HCEC 1CT (cell line): ENCODE measurements around the gene DERL3.

ENCODE experiments used
- DNase-seq: peaks from one replicate; pipeline ENCODE4 v3.0.0-alpha.2; 2017

The DERL3 gene

DNA sequence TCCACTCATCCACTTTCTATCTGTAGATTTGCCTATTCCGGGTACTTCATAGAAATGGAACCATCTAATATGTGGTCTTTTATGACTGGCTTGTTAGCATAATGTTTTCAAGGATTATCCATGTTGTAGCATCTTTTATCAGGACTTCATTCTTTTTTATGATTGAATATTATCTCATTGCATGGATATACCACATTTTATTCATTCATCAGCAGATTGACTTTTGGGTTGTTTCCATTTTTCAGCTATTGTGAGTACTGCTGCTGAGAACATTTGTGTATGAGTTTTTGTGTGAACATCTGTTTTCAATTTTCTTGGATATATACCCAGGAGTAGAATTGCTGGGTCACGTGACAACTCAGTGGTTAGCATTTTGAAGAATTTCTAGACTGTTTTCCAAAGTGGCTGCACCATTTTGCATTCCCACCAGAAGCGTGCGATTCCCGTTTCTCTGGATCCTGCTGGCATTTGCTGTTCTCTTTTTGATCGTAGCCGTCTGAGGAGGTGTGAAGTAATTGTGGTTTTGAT, 8.9 kb downstream of the DERL3 start:
- DNase-seq = peak; percentile 82

DNA sequence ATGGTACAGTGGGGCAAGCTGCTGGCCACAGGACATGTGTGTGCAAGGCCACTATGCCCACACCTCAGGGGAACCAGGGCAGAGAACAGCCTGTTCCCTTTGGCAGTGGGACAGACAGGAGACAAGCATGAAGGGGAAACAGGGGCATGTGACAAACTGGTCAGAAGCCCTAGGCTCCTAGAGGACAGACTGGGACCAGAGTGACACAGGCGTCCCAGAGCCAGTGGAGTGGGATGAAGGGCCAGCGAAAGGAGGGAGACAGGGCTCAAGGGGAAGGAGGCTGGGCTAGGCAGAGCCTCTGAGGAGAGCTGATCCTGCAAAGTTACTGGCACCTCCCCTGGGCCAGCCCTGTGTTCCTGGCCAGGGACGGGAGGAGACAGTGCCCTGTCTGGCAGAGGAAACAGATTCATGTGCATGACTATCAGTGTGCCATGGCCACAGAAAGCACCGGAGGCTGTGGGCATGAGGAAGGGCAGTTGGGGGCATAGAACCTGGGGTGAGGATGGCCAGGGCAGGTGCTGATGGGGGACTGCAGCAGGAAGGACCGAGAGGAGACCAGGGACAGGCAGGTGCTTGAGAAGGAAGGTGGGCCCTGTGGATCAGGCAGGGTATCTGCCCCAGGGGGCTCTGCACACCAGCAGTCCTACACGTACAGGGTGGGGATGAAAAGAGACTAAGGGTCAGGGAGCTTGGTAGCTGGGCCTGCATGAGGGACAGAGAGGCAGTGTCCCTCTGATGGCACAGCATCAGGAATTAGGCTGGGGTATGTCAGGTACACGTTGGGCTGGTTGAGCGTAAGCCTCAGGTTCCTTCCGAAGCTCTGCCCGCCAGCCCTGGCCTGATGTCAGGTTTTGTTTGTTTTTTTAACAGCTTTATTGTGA, 9.8 kb downstream of the DERL3 start:
- no peak for DNase-seq

DNA sequence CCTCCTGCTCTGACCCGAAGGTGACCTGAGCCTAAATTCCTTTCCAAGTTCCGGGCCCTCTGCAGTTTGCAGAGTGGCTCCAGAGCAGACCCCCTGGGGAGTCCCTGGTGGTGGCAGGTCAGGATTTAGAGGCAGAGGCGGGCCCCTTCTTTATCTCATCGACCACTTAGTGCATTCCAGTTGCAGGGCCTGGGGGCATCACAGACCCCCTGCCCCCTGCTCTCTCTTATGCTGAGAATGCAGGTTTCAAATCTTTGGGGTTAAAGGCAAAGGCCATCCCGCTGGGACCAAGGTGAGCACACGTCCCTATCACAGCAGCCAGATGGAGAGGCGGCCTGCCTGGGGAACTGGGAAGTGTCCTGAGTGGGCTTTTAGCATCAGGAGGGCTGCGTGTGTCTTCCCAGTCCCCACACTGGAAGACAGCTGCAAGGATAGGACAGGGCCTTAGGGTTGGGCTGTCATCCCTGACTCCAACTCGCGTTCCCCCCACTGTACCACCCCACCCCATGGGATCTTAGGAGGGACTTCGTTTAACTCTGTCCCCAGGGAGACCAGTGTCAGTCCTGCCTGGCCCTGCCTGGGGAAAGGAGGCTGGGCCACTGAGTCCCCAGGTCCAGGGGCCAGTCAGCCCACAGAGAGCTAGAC, 11.3 kb downstream of the DERL3 start:
- DNase-seq = no peak

DNA sequence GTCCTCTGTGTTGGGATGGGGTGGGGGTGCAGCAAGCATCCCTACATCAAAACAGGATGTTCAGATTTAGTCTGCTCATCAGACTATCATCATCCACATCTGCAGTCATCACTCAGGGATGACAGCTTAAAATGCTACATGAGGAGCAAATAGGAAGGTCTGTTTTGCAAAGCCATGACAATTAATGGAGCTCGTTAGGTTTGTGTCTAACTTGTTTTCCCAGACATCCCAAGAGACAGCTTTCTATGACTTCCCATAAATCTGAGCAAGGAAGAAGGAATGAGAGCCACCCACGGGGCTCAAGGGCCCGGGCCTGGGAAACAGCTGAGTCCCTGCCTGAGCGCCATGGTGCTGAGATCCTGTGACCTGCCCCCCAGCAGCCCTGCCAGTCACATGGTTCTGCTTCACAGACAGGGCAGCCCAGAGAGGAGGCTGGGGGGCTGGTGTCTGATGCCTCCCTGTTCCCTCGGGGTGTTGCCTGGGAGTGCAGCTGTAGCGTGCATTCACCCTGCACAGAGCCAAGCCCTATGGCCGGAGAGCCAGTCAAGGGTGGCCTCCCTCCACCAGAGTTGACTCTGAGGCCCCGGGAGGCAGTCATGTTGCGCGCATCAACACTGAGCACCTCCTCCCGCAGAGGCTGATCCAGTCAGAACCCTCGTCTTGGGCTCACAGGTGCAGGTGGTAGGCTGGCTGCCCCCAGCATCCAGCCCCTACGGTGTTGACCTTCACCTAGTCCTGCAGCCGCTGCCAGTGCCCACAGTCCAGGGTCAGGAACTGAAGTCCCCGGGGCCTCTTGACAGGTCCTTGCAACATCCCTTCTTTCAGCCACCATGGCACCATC, 12.1 kb downstream of the DERL3 start:
- DNase-seq = no peak

DNA sequence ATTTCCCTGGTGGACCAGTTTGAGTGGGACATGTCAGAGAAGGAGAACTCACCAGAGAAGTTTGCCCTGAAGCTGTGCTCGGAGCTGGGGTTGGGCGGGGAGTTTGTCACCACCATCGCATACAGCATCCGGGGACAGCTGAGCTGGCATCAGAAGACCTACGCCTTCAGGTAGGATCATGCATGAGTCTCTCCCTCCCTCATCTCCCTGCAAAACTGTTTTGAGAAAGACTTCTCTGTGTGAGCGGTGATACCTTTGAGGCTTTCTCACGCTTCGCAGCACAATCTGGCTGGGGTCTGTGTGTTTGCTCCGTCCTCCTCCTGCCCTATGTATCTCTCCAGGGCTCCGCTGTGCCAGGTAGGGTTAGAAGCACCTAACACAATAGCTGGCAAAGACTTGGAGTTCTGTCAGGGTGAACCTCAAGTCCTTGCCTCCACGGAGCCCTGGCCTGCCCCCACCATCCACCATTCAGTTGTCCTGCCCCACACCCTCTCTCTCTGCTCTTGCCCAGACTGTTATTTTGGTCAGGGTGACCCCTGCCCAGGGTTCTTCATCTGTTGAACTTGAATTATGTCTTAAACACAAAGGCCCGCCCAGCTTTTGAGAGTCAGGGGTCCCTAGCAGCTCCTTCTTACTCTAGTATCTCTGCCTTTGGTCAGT, 13.4 kb downstream of the DERL3 start:
- DNase-seq = no peak

DNA sequence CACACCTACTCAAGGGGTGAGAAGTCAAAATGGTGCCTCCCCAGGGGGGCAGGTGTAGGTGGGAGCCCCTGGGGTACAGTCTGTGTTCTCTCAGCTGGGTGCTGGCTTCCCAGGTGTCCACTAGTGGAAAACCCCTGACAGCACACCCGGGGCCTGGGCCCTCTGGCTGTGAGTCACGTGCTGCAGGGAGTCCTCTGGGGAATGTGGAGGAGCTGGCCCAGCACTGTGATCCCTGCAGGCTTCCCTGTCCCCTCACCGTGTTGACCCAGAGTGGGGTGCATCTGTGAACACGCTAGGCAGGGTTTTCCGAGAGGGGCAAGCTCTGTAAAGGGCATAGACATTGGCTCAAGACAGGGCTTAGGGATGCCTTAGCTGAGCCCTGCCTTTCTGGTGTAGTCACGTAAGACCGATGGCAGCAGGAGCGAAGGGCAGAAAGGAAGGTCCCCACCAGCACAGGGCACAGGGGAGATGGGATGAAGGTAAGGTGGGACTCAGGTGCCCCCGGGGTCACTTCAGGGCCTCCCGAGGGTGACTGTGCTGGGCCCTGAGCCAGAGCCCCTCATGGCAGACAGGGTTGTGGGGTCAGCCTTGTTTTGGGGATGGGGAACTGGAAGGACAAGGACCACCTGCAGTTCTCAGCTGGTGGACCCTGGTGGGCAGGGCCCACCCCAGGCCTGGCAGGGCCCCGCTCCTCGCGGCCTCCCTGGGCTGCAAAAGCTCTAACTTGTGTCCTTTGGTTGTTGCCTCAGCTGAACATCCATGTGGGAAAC, 14.1 kb downstream of the DERL3 start:
- DNase-seq = no peak

DNA sequence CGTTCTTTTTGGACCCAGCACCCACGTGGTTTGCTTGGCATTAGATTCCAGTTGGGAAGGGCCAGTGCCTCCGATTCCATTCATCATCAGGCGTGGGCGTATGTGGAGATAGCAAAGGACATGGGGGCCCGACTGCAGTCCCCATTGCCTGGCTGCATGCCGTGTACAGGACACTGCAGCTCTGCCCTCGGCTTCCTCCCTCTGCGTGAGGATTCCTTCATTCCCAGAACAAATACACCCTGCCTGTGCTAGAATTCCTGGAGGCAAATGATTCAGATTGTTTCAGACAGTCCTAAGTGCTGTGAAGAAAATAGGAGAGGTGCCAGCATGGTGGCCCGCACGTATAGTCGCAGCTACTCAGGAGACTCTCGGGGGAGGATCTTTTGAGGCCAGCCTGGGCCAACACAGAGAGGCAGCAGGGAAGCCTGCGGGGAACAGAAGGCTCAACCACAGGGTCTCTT, 15.4 kb downstream of the DERL3 start:
- DNase-seq = no peak

DNA sequence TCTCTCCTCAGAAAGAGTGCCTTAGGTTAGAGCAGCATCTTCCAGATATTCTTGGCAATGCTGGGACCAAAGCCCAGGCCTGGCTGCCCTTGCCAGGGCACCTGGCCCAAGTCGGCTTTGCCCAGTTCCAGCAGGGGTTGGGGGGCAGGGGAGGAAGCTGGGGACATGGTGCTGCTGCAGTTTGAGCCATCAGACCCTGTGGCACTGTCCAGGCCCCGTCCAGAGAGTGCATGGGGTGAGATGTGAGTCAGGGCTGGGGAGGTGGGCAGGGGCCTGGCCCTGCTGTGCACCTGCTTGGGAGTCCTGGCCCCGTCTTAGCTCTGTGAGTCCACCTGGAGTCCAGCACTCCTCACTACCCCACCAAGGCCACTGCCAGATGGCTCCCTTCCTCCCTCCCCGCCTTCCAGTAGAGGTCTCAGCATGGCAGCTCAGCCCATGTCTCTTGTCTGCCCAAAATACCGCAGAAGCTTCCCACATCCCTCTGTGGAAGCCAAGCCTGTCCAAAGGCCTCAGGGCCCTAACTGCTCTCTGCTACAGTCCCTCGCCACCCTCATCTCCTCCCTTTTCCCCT, 16.6 kb downstream of the DERL3 start:
- DNase-seq = no peak

DNA sequence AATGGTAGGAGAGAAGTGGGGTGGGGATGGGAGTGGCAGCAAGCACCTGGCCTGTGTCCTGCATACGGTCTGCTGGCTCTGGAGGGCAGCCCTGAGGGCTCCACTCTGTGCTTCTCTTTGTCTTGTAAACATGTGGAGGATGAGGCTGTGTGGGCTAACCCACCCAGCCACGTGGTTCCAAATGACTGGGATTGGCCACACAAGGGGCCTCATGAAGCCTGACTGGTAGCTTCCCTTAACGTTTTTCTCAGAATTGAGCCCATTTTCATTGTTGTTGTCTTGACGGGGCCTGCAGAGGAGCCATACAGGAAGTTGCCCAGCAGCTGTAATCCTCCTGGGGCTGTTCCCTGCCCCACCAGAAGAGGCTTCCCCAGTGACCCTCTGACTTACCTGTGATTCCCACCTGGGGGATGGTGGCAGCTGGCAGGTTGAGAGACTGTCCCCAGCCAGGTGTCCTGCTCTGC, 18.0 kb downstream of the DERL3 start:
- no peak for DNase-seq

DNA sequence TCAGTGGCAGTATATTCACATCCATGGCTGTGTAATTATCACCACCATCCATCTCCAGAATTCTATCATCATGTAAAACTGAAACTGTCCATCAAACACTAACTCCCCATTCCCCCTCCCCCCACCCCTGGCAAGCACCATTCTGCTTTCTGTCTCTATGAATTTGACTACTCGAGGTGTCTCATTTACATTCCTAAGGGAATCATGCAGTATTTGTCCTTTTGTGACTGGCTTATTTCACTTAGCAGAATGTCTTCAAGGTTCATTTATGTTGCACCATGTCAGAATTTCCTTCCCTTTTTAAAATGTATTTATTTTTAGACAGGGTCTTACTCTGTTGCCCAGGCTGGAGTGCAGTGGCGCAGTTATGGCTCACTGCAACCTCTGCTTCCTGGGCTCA, 20.3 kb downstream of the DERL3 start:
- DNase-seq = no peak

DNA sequence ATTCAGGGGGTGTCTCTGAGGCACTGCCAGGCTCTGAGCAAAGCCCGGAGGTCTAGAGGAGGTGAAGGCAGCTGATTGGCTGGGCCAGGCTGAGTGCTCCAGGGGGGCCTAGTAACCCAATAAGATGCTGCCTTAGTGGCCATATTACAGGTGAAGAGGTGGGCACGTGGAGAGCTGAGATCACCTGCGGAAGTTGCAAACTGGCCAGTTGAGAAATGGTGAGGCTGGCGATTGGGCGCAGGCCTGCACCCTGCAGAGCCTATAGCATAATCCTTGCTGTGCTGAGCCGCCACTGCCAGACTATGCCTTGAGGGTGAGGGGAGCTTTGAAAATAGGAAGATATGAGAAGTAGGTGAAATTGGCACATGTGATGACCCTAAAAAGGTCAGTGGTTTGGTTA, 21.7 kb downstream of the DERL3 start:
- no peak for DNase-seq

DNA sequence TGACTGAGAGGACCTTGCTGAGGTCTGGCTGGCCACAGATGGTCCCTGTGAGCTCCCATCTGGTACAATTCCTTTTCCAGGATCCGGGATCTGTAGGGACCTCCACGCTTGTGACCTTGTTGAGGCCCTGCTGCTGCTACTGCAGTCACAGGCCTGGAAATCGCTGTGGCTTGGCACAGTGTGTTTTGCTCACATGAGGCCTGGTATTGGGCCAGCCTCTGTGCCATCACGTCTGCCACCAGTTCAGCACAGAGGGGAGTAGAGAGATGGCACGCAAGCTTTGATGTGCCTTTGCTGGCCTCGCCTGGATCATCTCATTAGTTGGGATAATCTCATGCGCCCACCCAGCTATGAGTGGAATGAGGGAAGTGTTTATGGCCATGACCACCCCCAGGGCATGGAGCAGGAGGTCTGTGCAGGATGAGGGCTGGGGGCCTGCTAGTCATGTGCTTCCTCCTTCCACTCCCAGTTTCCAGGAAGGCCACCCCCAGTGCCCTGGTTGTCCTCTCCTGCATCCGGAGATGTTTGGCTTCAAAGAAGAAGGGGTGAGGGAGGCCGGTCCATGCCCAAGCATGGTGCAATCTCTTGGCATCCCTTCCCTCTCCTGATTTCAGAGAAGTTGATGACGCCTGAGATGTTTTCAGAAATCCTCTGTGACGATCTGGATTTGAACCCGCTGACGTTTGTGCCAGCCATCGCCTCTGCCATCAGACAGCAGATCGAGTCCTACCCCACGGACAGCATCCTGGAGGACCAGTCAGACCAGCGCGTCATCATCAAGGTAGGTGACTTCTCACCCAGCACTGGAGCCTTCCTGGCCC, 22.4 kb downstream of the DERL3 start:
- no peak for DNase-seq

DNA sequence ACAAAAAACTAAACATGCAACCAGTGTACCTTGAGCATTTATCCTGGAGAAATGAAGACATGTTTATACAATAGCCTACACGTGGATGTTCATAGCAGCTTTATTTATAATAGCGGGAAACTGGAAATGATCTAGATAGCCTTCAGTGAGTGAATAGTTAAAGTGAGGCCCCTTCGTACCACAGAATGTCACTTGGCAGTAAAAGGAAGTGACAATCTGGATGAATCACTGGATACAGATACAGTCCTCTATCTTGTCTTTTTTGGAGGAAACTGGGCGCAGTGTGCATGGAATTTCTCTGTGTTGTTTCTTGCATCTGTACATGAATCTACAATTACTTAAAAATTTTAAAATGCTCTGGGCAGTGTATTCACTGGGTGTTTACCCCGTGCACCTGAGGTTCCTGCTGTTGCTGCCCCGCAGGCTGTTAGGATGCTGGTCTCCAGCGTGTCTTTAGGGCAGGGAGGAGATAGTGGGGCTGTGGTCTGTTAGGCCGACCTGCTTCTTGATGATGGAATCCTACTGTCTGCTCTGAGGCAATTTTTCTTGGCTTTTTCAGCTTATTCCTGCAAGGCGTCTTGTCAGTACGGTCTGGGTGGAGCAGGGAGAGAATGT, 23.2 kb downstream of the DERL3 start:
- no peak for DNase-seq

DNA sequence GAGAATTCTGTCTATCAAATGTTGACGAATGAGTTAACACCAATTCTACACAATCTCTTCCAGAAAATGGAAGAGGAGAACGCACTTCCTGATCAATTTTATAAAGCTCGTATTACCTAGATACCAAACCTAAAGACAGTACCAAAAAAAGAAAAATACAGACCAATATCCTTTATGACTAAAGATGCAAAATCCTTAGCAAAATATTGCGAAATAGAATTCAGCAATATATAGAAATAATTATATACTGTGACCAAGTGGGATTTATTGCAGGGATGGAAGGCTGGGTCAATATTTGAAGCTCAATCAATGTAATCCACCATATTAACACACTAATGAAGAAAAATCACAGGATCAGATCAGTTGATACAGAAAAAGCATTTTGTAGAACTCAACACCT, 26.4 kb downstream of the DERL3 start:
- no peak for DNase-seq

DNA sequence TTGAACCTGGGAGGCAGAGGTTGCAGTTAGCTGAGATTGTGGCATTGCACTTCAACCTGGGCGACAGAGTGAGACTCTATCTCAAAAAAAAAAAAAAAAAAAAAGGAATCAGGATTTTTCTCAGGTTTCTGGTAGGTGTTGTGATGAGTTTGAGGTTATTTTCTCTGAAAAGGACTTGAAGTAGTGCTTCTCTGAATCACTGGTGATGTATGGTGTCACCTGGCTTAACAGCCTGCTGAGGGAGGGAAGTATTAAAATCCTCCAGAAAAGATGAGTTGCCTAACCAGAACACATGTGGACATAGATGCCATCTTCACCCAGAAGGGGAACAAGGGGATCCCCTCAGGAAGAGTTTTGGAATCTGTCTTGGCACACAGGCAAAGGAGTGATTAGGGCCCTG, 32.0 kb downstream of the DERL3 start:
- no peak for DNase-seq

DNA sequence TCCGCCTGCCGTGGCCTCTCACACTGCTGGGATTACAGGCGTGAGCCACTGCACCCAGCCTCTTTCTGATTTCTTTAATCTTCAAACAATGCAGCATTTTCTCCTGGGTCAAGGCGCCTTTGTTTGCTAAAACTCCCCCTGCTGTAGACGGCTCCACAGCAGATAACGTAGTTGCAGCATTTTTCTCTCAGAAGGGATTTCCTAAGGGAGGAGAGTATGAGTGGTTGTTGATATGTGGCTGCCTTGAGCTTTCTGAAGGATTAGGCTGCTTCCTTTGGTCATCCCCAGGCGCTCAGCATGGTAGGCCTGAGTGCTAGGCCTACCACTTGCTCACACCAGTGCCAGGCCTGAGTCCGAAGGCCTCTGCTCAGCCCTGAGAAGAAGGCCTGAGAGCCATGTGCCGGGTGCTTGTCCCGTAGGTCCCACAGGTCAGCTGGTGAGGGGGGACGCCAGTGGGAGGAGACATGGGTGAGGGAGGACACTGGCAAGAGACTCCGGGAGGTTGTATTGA, 34.0 kb downstream of the DERL3 start:
- no peak for DNase-seq

DNA sequence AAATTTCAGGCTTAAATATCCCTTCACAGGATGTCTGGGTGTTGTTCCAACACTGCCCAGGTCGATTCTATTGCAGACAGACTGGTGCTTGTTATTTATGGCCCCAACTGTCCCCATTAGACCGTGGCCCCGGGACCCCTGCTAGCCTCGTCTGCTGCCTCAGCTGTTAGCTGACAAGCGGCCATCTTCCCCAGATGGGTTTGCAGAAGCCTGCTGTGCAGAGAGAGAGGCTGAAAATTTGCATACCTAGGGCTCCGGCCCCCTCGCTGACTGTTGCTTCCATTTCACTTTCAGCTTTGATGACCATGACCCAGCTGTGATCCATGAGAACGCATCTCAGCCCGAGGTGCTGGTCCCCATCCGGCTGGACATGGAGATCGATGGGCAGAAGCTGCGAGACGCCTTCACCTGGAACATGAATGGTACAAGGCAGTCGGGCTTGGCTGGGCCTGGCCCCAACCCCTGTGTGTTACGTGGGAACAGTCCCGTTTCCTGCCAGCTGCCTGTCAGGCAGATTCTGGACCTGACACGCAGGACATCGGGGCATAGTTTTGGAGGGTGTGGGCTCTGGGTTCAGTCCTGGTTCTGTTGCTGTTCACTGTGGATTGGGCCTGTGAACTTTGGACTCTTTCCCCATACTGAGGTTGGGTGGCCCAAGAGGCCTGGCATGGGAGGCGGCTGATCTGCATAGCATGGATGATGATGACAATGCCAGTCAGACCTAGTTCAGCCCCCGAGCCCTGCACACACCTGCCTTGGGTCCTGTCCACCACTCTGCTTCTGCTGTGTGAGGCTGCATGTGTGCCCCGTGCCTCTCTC, 35.6 kb downstream of the DERL3 start:
- no peak for DNase-seq

DNA sequence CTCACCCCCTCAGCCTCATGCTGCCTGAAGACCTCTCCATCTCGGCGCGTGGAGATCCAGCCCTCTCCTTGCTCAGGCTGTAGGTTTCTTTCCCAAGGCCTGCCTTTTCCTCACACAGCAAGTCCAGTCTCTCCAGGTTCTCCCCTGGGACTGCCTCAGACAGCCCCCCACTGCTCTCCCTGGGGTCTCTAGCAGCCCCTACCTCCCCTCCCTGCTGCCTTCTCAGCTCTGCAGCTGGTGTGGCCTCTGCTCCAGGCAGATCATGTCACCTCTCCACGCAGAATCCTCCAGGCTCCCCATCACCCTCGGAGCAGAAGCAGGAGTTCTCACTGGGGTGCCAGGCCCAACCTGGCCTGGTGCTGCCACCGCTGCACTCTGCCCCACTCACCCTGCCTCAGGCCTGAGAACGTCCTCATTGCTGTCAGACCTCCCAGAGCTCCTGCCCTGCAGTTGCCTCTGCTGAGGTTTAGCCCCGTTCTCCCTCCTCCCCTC, 36.9 kb downstream of the DERL3 start:
- DNase-seq = no peak
